CD4-positive, alpha-beta T cell (primary cell): ENCODE results near the gene TPSG1. TPM values are rescaled to one million over a fixed set of nuclear protein-coding genes. Genes with fewer than 3 reads are reported as not detected.

ENCODE experiments used
- ATAC-seq: fragments of 200-7000 bp; cut with Tn5 transposase; one replicate; pipeline ENCODE4 v1.10.0; 2022; ENCODE audit warnings: mild to moderate bottlenecking; ENCODE audit not compliant: poor library complexity
- CTCF ChIA-PET: fragments of 350-600 bp; sonication (Branson Sonifier 250); formaldehyde crosslinking; loops from one replicate; lab custom pipeline; 2021; ENCODE audit warnings: antibody characterized with exemption, inconsistent platforms; lab: Charles Lee
- POLR2A ChIA-PET: fragments of 350-600 bp; sonication (Branson Sonifier 250); formaldehyde crosslinking; loops from one replicate; lab custom pipeline; 2021; ENCODE audit warnings: antibody characterized with exemption, inconsistent platforms; lab: Charles Lee
- DNase-seq, 14 experiments: peaks; one replicate each; pipeline ENCODE4 v3.0.0-alpha.2; 2013 to 2020; ENCODE audit warnings: mixed read lengths in 2 of 14
- H3K27ac ChIP-seq, 2 donors: one replicate each; pipeline versions ENCODE4 v1.5.1 to v1.7.0; 2013; ENCODE audit warnings: low read length in 2 of 2, low read depth in 1 of 2, mild to moderate bottlenecking in 1 of 2
- H3K27me3 ChIP-seq, 2 experiments: 1 replicate in 1 of 2; 2 replicates in 1 of 2; pipeline versions ENCODE4 v1.6.1 to v1.7.0; 2013; ENCODE audit warnings: low read length in 2 of 2, control low read depth in 1 of 2, mild to moderate bottlenecking in 1 of 2, moderate library complexity in 1 of 2; ENCODE audit not compliant: insufficient read depth in 2 of 2, control insufficient read depth in 1 of 2
- H3K36me3 ChIP-seq: one replicate; pipeline ENCODE4 v1.6.1; 2013; ENCODE audit warnings: low read length, control low read depth; ENCODE audit not compliant: insufficient read depth
- H3K4me1 ChIP-seq: one replicate; pipeline ENCODE4 v1.6.1; 2013; ENCODE audit warnings: low read length, control low read depth; ENCODE audit not compliant: insufficient read depth
- H3K4me3 ChIP-seq: one replicate; pipeline ENCODE4 v1.5.1; 2013; ENCODE audit warnings: mild to moderate bottlenecking, low read length, moderate library complexity
- H3K9me3 ChIP-seq, 2 experiments: 1 replicate in 1 of 2; 2 replicates in 1 of 2; pipeline versions ENCODE4 v1.6.1 to v1.7.0; 2013; ENCODE audit warnings: low read length in 2 of 2, mild to moderate bottlenecking in 2 of 2, control low read depth in 1 of 2, moderate library complexity in 1 of 2; ENCODE audit not compliant: control insufficient read depth in 1 of 2, insufficient read depth in 1 of 2
- H3K27ac Mint-ChIP-seq: one replicate; pipeline ENCODE4 v1.8.0; 2020; ENCODE audit warnings: mixed read lengths
- H3K27me3 Mint-ChIP-seq: one replicate; pipeline ENCODE4 v1.8.0; 2021; ENCODE audit warnings: mixed read lengths
- H3K36me3 Mint-ChIP-seq: one replicate; pipeline ENCODE4 v1.8.0; 2021; ENCODE audit warnings: low read depth, mixed read lengths
- H3K4me1 Mint-ChIP-seq: one replicate; pipeline ENCODE4 v1.8.0; 2021; ENCODE audit warnings: low read depth, mixed read lengths
- H3K4me3 Mint-ChIP-seq: one replicate; pipeline ENCODE4 v1.8.0; 2020; ENCODE audit warnings: mild to moderate bottlenecking, mixed read lengths
- H3K9me3 Mint-ChIP-seq: one replicate; pipeline ENCODE4 v1.8.0; 2020; ENCODE audit warnings: mixed read lengths
- intact Hi-C, 2 experiments: fragments of 100-400 bp; cut with DNase I in 1 of 2; cut with micrococcal nuclease in 1 of 2; formaldehyde crosslinking; loops; one replicate each; pipeline versions ENCODE4 v1.15.1 to v1.9.0; 2023 to 2025; cut with DNase I, micrococcal nuclease
- total RNA-seq, 174 experiments: library from RNA in 2 of 174; stranded (reverse) in 2 of 174; gene quantifications; one replicate each; pipeline ENCODE4 v1.2.3 and lab custom pipeline; 2021 to 2026
- TF ChIP-seq, protein P1 (sequence below): fragments of 200-600 bp; IDR thresholded peaks from one replicate; pipeline ENCODE4 v1.8.0; 2022; ENCODE audit warnings: antibody characterized with exemption, mild to moderate bottlenecking

TPSG1 gene
- total RNA-seq, 2 experiments from 2014 or later = not detected

DNA sequence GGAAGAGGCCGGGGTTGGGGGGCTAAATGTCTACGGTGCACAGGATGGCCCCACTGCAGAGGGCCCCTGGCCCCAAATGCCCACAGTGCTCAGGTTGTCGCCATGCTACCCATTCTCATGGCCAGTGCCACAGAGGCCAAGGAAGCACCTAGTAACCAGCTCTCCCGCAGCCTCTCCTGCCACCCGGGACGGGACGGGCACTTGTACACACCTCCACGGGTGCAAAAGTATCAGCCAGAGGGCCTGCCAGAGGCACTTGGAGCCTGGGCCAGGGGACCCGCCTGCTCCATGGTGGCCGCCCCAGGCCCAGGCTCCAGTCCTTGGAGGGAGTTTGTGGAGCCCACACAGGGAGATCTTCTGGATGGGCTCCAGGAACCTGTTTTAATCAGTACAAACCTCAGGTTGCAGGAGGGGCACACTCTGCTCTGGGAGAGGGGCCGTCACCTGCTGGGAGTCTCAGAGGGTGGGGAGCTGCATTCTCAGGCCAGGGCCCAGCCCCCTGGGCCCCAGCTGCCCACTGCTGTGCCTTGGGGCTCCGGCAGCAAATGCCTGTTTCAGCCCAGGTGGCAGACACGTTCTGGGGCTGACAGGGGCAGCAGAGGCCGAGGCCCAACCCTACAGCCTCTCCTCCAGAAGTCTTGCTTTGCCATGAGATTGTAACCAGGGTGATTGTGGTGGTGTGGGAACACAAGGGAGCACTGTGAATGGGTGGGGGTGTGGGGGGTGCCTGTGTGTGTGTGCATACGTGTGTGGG lies 38.7 kb upstream of the TPSG1 start:
- no peak overlapping the region for H3K4me3 ChIP-seq
- ATAC-seq (no peak), DNase-seq (no peak)
- Mint-ChIP-seq H3K4me1 (peaks cover 5% of the 10 kb centered on the region), H3K27ac (no peak overlapping the region), H3K36me3 (no peaks in the 10 kb centered on the region), H3K4me3 (no peak overlapping the region), H3K9me3 (no peaks in the 10 kb centered on the region), H3K27me3 (peaks cover 17% of the 10 kb centered on the region)
- TF ChIP-seq, protein P1, sequence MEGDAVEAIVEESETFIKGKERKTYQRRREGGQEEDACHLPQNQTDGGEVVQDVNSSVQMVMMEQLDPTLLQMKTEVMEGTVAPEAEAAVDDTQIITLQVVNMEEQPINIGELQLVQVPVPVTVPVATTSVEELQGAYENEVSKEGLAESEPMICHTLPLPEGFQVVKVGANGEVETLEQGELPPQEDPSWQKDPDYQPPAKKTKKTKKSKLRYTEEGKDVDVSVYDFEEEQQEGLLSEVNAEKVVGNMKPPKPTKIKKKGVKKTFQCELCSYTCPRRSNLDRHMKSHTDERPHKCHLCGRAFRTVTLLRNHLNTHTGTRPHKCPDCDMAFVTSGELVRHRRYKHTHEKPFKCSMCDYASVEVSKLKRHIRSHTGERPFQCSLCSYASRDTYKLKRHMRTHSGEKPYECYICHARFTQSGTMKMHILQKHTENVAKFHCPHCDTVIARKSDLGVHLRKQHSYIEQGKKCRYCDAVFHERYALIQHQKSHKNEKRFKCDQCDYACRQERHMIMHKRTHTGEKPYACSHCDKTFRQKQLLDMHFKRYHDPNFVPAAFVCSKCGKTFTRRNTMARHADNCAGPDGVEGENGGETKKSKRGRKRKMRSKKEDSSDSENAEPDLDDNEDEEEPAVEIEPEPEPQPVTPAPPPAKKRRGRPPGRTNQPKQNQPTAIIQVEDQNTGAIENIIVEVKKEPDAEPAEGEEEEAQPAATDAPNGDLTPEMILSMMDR = no peak
- H3K36me3 ChIP-seq = no peaks in the 10 kb centered on the region
- intact Hi-C loops = no loop called here
- ChIA-PET POLR2A (no interaction called here), CTCF (no interaction called here)
- H3K27ac ChIP-seq = no peak overlapping the region
- peaks cover 0 to 8% of the 10 kb centered on the region in 2 experiments for H3K9me3 ChIP-seq
- H3K4me1 ChIP-seq = peaks cover 10% of the 10 kb centered on the region
- peaks cover 23 to 35% of the 10 kb centered on the region in 2 experiments for H3K27me3 ChIP-seq

DNA sequence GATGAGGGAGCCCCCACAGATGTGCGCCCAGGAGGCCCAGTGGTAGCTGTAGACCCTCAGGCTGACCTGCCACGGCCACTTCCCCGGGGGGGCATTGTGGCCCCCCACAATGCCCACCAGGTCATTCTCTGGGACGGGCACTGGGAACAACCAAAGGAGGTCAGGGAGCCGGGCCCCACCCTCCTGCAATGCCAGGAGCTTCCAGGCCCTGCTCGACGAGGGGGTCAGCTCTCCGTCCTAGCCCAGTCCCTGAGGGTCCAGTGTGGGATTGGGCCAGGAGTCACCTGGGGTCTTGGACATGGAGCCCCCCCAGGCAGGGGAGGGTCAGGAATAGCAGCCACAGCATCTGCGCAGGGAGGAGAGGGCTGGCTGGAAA lies 37.8 kb upstream of the TPSG1 start:
- Mint-ChIP-seq H3K27me3 (peaks cover 19% of the 10 kb centered on the region), H3K4me3 (no peak overlapping the region), H3K36me3 (no peaks in the 10 kb centered on the region), H3K27ac (no peak overlapping the region), H3K9me3 (no peaks in the 10 kb centered on the region), H3K4me1 (peaks cover 5% of the 10 kb centered on the region)
- ATAC-seq (no peak), DNase-seq (no peak)
- Histone ChIP-seq H3K4me3 (no peak overlapping the region), H3K27ac (no peak overlapping the region), H3K4me1 (peaks cover 11% of the 10 kb centered on the region), H3K36me3 (no peaks in the 10 kb centered on the region), H3K27me3 (peaks cover 26 to 36% of the 10 kb centered on the region in 2 experiments), H3K9me3 (peaks cover 0 to 8% of the 10 kb centered on the region in 2 experiments)
- CTCF ChIA-PET = no interaction called here
- TF ChIP-seq, protein P1 = no peak
- POLR2A ChIA-PET = no interaction called here
- intact Hi-C loops = no loop called here

DNA sequence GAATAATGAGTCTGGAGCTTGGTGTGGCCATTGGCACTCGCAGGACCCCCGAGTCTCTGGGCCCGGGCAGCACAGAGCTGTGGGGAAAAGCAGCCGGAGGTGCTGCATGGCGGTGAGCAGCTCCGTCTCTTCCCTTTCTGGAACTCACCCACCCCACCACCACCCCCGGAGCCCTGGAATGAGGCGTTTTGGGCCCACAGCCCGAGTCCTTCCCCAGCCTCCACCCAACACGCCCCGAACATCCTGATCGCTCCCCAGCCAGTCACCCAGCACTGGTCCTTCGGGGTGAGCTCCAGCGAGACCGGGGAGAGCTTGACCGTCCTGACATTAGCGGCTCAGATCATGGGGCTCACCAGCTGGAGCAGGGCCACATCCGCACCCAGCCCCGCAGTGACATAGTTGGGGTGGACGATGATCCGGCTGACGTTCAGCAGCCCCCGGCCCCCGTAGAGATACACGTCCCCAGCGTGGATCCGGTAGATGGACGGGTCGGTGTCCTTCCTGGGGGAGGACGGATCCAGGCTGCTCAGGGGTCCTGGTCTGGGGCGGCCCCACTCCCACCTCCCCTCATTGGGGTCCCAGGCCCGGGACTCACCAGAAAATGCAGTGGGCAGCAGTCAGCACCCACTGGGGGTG lies 37.3 kb upstream of the TPSG1 start:
- Histone ChIP-seq H3K27me3 (peaks cover 26 to 36% of the 10 kb centered on the region in 2 experiments), H3K9me3 (peaks cover 0 to 8% of the 10 kb centered on the region in 2 experiments), H3K4me1 (peaks cover 11% of the 10 kb centered on the region), H3K36me3 (no peaks in the 10 kb centered on the region), H3K4me3 (no peak overlapping the region), H3K27ac (no peak overlapping the region)
- DNase-seq (no peak), ATAC-seq (no peak)
- no peaks in the 10 kb centered on the region for H3K36me3 Mint-ChIP-seq
- POLR2A ChIA-PET = no interaction called here
- no peak overlapping the region for H3K27ac Mint-ChIP-seq
- H3K4me1 Mint-ChIP-seq = peaks cover 5% of the 10 kb centered on the region
- no peak overlapping the region for H3K4me3 Mint-ChIP-seq
- intact Hi-C loops = no loop called here
- peaks cover 20% of the 10 kb centered on the region for H3K27me3 Mint-ChIP-seq
- no peaks in the 10 kb centered on the region for H3K9me3 Mint-ChIP-seq
- TF ChIP-seq, protein P1 = no peak
- CTCF ChIA-PET = no interaction called here
